NCI-H1105 treated with DMSO at 0.1 percent for 48 hours (cell line): Measurements from ENCODE around the gene CHRM4.

Source experiments
- DNase-seq: peaks from one replicate; lab custom pipeline; 2025; lab: John Stamatoyannopoulos, UW

Gene CHRM4

GRCh38 chr11:46347637-46348311 lies 43.8 kb downstream of the CHRM4 start:
- no peak for DNase-seq

GRCh38 chr11:46346886-46347636 lies 44.5 kb downstream of the CHRM4 start, which contains the start of gene DGKZ:
Gene DGKZ (plus strand): TSS chr11:46347463. CDS start chr11:46347660, 197 bp downstream.
- peak; percentile 82 for DNase-seq

GRCh38 chr11:46345881-46346484 lies 45.6 kb downstream of the CHRM4 start:
- DNase-seq, result no peak

DNA sequence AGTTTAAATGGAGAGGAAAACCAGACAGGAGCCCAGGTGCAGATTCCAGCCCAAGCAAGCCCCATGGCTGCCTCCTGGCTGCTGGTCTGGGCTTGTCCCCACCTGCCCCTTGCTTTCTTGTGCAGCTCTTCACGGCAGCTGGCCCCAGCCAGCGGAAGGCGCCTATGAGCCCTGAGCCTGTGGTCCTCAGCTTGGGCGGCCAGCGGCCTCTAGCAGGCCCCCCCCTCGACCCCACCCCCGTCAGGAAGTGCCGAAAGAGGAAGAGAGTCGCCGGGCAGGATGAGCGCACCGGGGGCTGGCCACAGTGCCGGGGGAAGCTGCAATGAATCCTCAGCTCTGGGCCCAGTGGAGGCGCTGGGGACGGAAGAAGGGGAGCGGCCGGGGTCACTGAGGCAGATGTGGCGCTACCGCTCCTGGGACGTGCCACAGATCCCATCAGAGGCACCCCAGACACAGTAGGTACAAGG lies 46.4 kb downstream of the CHRM4 start:
- DNase-seq, result peak; percentile 93

DNA sequence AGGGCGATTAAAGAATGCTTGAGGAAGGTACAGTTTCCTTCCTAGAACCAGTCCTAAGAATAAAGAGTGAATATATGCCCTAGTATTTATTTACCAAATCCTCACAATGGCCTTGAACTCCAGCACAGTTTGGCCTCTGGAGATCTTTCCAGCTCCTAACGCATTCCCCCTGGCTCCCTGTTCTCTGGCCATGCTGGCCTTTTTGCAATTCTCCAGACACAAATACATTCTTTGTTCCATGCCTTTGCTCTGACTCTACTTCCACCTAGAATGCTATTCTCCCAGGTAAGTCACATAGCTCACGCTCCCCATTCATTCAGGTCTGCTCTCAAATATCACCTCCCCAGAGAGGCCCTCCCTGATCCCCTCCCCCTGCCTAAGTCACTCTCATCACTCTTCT lies 48.1 kb downstream of the CHRM4 start:
- no peak for DNase-seq

- no peak for DNase-seq
Measured at GRCh38 chr11:46342239-46342638, 49.3 kb downstream of the CHRM4 start.

GRCh38 chr11:46341454-46341853 lies 50.1 kb downstream of the CHRM4 start:
- no peak for DNase-seq

- DNase-seq, result no peak
Measured at GRCh38 chr11:46339816-46340215, 51.8 kb downstream of the CHRM4 start.

- peak; percentile 79 for DNase-seq
Measured at GRCh38 chr11:46338988-46339666, 52.4 kb downstream of the CHRM4 start.

DNA sequence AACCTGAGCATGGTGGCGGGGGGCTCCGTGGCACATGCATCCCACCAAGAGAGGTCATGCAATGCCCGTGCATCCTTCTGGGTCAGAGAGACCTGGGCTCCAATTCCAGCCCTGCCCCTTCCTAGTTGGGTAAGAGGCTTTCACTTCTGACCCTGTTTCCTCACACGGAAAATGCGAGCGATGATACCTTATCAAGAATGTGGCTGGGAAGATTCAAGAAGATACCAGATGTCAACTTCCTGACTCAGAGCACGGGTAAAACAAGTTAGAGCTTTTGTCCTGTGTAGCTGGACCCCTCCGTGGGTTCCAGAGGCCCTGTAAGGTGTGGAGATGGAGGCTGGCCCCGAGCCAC lies 53.0 kb downstream of the CHRM4 start:
- no peak for DNase-seq

DNA sequence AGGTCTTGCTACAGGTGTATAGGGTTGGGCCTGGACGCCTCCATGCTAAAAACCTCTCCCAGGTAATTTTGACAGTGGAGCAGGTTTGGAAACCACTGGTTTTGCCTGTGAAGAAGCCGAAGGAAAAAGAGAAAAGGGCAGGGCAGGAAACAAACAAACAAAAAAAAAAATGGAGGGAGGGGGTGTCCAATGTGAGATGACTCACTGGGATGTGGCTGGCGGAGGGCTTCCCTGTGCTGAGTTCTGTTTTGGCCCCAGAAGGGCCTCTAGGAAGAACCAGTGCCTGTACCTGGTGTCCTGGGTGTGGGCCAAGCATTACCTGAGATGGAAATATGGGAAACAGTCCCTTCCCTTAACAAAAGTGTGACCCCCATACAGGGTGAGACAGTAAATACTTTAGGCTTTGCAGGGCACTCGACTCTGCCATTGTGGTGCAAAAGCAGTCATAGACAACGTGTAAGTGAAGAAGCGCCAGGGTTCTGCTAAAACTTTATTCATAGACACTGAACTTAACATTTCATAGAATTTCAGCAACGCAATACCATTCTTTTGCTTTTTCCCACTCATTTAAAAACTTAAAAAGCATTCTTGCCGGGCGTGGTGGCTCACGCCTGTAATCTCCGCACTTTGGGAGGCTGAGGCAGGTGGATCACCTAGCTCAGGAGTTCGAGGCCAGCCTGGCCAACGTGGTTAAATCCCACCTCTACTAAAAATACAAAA lies 53.8 kb downstream of the CHRM4 start:
- DNase-seq, result no peak

DNA sequence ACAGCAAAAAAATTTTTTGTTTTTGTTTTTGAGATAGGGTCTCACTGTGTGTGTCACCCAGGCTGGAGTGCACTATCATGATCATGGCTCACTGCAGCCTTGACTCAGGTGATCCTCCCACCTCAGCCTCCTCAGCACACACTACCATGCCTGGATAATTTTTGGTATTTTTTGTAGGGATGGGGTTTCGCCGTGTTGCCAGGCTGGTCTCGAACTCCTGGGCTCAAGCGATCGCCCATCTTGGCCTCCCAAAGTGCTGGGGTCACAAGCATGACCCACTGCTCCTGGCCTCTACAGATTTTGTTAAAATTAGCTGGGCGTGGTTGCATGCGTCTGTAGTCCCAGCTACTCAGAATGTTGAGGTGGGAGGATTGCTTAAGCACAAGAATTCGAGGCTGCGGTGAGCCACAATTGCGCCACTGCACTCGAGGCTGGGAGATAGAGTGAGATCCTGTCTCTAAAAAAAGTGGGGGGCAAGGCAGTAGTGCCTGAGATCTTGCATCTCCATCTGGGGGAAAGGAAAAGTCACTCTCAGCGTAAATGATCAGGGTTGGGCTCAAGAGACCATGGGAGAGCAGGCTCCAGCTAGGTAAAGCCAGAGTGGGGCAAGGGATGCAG lies 54.9 kb downstream of the CHRM4 start:
- no peak for DNase-seq

DNA sequence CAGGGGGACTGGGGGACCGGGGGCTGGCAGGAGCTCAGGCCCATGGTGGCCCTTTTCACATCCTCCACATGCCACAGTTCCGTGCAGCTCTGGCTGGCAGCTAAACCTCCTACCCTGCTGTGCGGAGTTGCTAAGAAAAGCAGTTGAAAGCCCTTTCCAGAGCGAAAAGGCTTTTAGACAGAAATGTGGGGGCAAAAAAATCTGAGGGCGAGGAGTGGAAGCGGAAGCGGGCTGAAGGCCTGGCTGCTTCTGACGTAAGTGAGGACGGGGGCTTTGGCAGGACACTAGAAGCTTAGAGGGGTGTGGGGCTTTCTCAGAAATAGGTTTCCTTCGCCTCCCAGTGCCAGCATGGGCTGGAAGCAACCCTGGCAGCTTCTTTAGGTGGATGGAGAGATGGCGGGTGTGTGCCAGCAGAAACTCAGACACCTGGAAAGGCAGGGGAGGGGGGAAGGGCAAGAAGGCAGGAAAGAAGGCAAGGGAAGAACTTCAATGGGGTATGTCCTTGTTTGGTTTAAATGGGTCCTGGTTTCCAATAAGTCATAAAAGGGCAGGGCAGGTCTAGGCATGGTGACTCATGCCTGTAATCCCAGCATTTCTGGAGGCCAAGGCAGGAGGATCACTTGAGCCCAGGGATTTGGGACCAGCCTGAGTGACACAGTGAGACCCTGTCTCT lies 55.5 kb downstream of the CHRM4 start:
- no peak for DNase-seq

DNA sequence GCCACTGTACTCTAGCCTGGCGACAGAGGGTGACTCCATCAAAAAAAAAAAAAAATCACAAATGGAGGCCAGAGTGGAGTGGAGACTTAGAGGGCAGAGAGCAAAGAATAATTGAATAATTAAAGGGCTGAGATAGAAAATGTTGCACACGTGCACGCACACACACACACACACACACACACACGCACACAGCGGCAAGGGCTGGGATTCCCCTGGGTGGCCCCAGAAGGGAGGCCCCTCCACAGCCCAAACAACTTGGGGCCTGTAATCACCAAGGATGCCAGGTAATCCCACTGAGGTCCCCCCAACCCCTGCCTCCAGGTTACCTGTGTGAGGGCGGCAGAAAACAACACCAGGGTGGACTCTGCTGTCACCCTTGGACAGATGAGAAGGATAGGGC lies 56.3 kb downstream of the CHRM4 start:
- DNase-seq, result no peak

GRCh38 chr11:46334211-46334610 lies 57.4 kb downstream of the CHRM4 start:
- no peak for DNase-seq
